ENCODE measurements around the gene KAT6B.

The KAT6B gene

GRCh38 chr10:75029420-75029819 lies 203.0 kb downstream of the KAT6B start:
- DNase-seq, result no peak
- no peak for TF ChIP-seq CTCF (IDR thresholded peaks at IDR 0.05; ENCODE audit: low read depth, low read length)
- Histone ChIP-seq H3K4me1 (no peaks in the 10 kb centered on the region), H3K27me3 (no peaks in the 10 kb centered on the region), H3K4me3 (ENCODE audit: low read depth, low read length) (no peak overlapping the region), H3K36me3 (peaks cover 4% of the 10 kb centered on the region), H3K9me3 (no peaks in the 10 kb centered on the region)

- Histone ChIP-seq H3K4me1 (no peaks in the 10 kb centered on the region), H3K4me3 (ENCODE audit: low read depth, low read length) (no peak overlapping the region), H3K36me3 (peaks cover 4% of the 10 kb centered on the region), H3K27me3 (no peaks in the 10 kb centered on the region), H3K9me3 (no peaks in the 10 kb centered on the region)
- no peak for TF ChIP-seq CTCF (IDR thresholded peaks at IDR 0.05; ENCODE audit: low read depth, low read length)
- no peak for DNase-seq
These were observed 203.5 kb downstream of the KAT6B start for GRCh38 chr10:75029857-75030256.

GRCh38 chr10:75030371-75030770 lies 204.0 kb downstream of the KAT6B start:
- Histone ChIP-seq H3K27me3 (no peaks in the 10 kb centered on the region), H3K36me3 (peaks cover 4% of the 10 kb centered on the region), H3K4me3 (ENCODE audit: low read depth, low read length) (no peak overlapping the region), H3K9me3 (no peaks in the 10 kb centered on the region), H3K4me1 (no peaks in the 10 kb centered on the region)
- TF ChIP-seq CTCF (IDR thresholded peaks at IDR 0.05; ENCODE audit: low read depth, low read length), result no peak
- DNase-seq, result no peak

GRCh38 chr10:75032119-75032518 lies 205.7 kb downstream of the KAT6B start:
- H3K4me1 ChIP-seq, result no peaks in the 10 kb centered on the region
- TF ChIP-seq CTCF (IDR thresholded peaks at IDR 0.05; ENCODE audit: low read depth, low read length), result no peak
- peaks cover 4% of the 10 kb centered on the region for H3K36me3 ChIP-seq
- H3K27me3 ChIP-seq, result no peaks in the 10 kb centered on the region
- DNase-seq, result no peak
- H3K9me3 ChIP-seq, result no peaks in the 10 kb centered on the region
- no peak overlapping the region for H3K4me3 ChIP-seq (ENCODE audit: low read depth, low read length)

GRCh38 chr10:75032813-75033212 lies 206.4 kb downstream of the KAT6B start:
- H3K4me1 ChIP-seq, result no peaks in the 10 kb centered on the region
- no peak overlapping the region for H3K4me3 ChIP-seq (ENCODE audit: low read depth, low read length)
- no peaks in the 10 kb centered on the region for H3K27me3 ChIP-seq
- H3K9me3 ChIP-seq, result no peaks in the 10 kb centered on the region
- H3K36me3 ChIP-seq, result peaks cover 4% of the 10 kb centered on the region
- no peak for TF ChIP-seq CTCF (IDR thresholded peaks at IDR 0.05; ENCODE audit: low read depth, low read length)
- no peak for DNase-seq

GRCh38 chr10:75033399-75034130 lies 207.2 kb downstream of the KAT6B start:
- no peak overlapping the region for H3K4me3 ChIP-seq (ENCODE audit: low read depth, low read length)
- no peak for TF ChIP-seq CTCF (IDR thresholded peaks at IDR 0.05; ENCODE audit: low read depth, low read length)
- H3K27me3 ChIP-seq, result no peaks in the 10 kb centered on the region
- no peak for DNase-seq
- H3K36me3 ChIP-seq, result peaks cover 3% of the 10 kb centered on the region
- H3K4me1 ChIP-seq, result no peaks in the 10 kb centered on the region
- no peaks in the 10 kb centered on the region for H3K9me3 ChIP-seq

All from BE2C (cell line).